Epithelial cell of esophagus (primary cell): ENCODE data around the gene AHNAK.
A peak's percentile ranks its signal among the peaks of the same experiment; 100 is the strongest.

Experiments used
- DNase-seq: peaks from one replicate; pipeline ENCODE4 v3.0.0; 2010; ENCODE audit warnings: low read depth
- H3K4me3 ChIP-seq: 2 replicates; pipeline ENCODE4 v1.5.1; 2011; ENCODE audit warnings: mild to moderate bottlenecking, low read length, control low read depth
- CTCF ChIP-seq: IDR thresholded peaks from 2 replicates; pipeline ENCODE4 v1.5.1; 2011; ENCODE audit warnings: low read depth, mild to moderate bottlenecking, low read length, control low read depth, inconsistent platforms; ENCODE audit not compliant: insufficient read depth; ENCODE audit errors: missing control alignments

Gene AHNAK

GRCh38 chr11:62487136-62487535, 59.5 kb downstream of the AHNAK start:
- DNase-seq = no peak
- H3K4me3 ChIP-seq = no peak overlapping the region
- no peak for TF ChIP-seq CTCF

DNA sequence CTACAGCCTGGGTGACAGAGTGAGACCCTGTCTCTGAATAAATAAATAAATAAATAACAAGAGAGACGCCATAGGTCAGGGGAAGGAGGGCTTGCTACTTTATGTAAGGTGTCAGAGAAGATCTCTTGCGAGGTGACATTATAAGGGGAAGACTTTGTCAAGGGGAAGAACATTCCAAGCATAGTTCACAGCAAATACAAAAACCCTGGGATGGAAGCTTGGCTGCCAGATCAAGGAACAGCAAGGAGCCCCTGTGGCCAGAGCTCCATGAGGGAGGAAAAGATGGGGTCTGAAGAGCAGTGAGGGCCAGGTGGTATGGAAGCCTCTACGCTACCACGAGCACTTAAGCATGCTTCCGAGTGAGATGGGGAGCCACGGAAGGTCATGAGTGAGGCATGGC, 62.3 kb downstream of the AHNAK start:
- DNase-seq = no peak
- H3K4me3 ChIP-seq = no peak overlapping the region
- TF ChIP-seq CTCF = no peak

GRCh38 chr11:62482753-62483152, 63.9 kb downstream of the AHNAK start:
- no peak for DNase-seq
- H3K4me3 ChIP-seq = no peak overlapping the region
- no peak for TF ChIP-seq CTCF

DNA sequence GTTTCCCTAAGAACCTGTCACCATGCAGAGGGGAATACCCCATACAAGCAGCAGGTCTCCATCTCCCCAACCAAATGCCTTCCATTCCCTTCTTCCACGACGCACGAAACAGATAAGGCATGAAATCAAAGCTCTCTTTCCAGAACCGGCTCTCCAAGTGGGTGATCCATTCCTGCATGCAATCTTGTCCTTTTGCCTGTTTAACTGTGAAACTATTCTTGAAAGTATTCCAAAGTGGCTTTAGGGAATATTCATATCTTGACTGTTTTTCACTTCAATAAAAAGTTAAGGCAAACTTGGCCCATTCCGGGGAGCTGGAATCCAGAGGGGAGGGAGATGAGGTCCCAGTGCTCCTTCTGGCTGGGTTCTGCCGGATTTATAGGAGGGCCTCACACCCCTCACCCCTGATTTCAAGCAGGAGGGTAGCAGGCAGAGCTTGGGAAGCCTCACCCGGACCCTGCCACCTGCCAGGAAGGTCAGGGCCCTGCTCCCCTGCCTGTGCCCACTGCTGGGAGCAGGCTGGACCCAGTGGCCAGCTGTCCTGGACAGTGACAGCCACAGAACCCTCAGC, 66.9 kb downstream of the AHNAK start:
- TF ChIP-seq CTCF = no peak
- no peak overlapping the region for H3K4me3 ChIP-seq
- no peak for DNase-seq

DNA sequence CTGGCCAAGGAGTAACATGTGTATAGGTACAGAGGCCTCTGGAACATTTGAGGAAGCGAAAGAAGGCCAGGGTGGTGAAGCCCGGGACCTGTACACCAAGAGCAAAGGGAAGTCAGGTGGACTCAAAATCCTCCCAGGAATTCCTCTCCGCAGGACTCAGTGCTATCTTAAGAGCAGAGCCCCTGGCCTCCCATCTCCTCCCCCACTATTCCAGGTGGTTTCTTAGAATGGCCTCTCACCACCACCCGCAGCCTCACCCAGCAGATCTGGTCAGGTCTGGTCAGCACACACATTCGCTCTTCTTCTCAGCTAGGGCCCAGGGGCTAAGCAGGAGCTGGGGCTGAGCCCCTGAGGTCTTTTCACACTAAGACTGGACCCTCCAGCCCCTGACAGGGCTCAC, 68.7 kb downstream of the AHNAK start:
- TF ChIP-seq CTCF = no peak
- H3K4me3 ChIP-seq = no peak overlapping the region
- DNase-seq = no peak

DNA sequence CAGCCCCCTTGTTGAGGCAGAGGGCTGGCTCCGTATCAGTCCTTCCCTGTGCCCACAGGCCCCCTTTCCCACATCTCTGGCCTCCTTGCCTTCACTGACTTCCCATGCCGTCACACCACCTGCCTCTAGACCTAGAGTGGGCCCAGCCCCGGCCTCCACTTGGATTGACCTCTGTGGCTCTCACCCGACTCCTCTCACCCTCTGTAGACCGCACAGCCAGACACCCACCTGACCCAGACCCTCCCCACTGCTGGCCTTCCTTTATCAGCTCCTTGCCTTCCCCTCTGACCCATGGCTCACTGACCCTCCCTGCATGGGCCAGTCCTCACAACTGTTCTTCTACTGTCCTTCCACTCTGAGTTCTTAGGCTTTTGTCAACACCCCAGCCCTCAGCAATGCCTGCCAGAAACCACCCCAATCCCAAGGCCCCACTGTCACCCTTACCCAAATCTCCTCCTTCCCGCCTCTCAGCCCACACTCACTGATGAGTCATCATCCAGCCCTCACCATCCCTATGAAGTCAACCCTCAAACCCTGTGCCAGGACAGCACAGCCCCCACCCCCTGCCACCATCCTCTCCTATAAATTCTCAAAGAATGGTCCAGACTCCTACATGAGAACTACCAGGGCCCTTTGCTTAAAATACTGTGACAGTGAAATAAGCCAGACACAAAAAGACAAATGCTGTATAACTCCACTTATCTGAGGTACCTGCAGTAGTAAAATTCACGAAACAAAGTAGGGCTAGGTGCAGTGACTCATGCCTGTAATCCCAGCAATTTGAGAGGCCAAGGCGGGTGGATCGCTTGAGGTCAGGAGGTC, 74.3 kb downstream of the AHNAK start:
- no peak for TF ChIP-seq CTCF
- peak; percentile 28 for DNase-seq
- no peak overlapping the region for H3K4me3 ChIP-seq

DNA sequence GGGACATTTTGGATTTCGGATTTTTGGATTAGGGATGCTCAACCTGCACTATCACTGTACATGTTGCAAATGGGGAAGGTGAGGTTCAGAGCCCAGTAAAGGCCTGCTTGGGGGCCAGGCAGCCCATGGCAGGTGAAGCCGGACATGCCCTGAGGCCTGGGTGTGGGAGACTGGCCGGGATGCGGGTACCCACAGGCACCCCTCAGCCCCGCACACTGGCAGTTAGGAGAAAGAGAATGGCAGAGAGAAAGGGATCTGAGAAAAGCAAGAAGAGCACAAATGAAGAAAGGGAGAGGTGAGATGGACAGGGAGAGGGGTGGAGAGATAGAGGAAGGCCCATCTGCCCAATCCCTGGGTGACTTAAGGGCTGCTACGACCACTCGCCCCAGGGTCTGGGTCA, 75.0 kb downstream of the AHNAK start:
- no peak overlapping the region for H3K4me3 ChIP-seq
- DNase-seq = no peak
- no peak for TF ChIP-seq CTCF
